Ishikawa (cell line): ENCODE measurements around the gene NOL9.

Experiments used
- CEBPB ChIP-seq: IDR thresholded peaks from 2 replicates; pipeline ENCODE4 v1.6.1; 2012
- CREB1 ChIP-seq: IDR thresholded peaks from 2 replicates; pipeline ENCODE4 v1.6.1; 2012; ENCODE audit warnings: low read depth
- EGR1 ChIP-seq: IDR thresholded peaks from 2 replicates; pipeline ENCODE4 v1.6.1; 2012
- EP300 ChIP-seq: IDR thresholded peaks from 2 replicates; pipeline ENCODE4 v1.6.1; 2012; ENCODE audit warnings: borderline replicate concordance
- FOXM1 ChIP-seq: IDR thresholded peaks from 2 replicates; pipeline ENCODE4 v1.6.1; 2012; ENCODE audit warnings: low read depth, borderline replicate concordance
- NFIC ChIP-seq: IDR thresholded peaks from 2 replicates; pipeline ENCODE4 v1.6.1; 2012
- RAD21 ChIP-seq: IDR thresholded peaks from 2 replicates; pipeline ENCODE4 v1.6.1; 2012; ENCODE audit warnings: low read depth
- TAF1 ChIP-seq: IDR thresholded peaks from 2 replicates; pipeline ENCODE4 v1.6.1; 2012; ENCODE audit warnings: low read depth, mild to moderate bottlenecking
- TCF12 ChIP-seq: IDR thresholded peaks from 2 replicates; pipeline ENCODE4 v1.6.1; 2012; ENCODE audit warnings: low read depth
- TEAD4 ChIP-seq: IDR thresholded peaks from 2 replicates; pipeline ENCODE4 v1.6.1; 2012
- YY1 ChIP-seq: IDR thresholded peaks from 2 replicates; pipeline ENCODE4 v1.6.1; 2012; ENCODE audit warnings: low read depth
- ZBTB7A ChIP-seq: IDR thresholded peaks from 2 replicates; pipeline ENCODE4 v1.6.1; 2012; ENCODE audit warnings: low read depth
- TF ChIP-seq, protein P1 (sequence below): IDR thresholded peaks from 2 replicates; pipeline ENCODE4 v1.6.1; 2012; ENCODE audit warnings: low read depth, mild to moderate bottlenecking
- TF ChIP-seq, protein P2 (sequence below): IDR thresholded peaks from 2 replicates; pipeline ENCODE4 v1.6.1; 2012
- TF ChIP-seq, protein P3 (sequence below): IDR thresholded peaks from 2 replicates; pipeline ENCODE4 v1.6.1; 2012

NOL9 gene

DNA sequence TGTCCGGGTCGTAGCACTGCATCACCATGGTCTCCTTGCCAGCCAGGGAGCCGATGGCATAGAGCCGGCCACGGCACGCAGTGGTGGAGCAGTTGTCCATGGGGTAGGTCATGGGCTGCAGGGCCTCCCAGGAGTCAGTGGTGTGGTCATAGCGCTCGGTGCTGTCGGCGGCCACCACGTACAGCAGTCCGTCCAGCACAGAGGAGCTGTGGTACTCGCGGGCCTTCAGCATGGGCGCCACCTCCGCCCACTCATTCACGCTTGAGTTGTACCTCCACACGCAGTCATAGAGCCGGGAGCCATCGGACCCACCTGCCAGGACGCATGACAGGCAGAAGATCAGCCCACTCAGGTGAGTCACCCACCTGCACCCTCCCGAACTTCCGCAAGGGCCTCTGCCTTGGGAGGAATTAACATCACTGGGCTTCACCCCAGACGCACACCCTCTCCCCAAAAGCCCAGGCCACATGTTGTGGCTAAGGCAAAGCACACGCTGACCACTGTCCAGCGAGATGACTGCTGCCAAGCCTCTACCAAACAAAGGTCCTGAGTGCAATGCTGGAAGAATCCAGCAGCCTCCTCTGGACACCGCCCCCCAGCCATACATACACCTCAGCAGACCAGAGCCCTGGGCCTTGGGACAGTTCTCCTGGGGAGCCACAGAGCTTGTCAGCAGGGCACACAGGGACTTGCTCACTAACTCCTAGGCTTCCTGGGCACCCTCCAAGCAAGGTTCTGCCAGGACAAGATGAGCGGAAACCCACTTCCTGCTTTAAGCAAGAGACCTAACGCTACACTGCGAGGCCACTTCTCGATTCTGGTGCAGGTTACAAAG lies 45.0 kb upstream of the NOL9 start:
- TF ChIP-seq ZBTB7A (no peak), TCF12 (no peak), NFIC (no peak), CREB1 (no peak), YY1 (no peak), TEAD4 (no peak), TAF1 (no peak), EGR1 (no peak), EP300 (no peak)
- TF ChIP-seq, protein P1, sequence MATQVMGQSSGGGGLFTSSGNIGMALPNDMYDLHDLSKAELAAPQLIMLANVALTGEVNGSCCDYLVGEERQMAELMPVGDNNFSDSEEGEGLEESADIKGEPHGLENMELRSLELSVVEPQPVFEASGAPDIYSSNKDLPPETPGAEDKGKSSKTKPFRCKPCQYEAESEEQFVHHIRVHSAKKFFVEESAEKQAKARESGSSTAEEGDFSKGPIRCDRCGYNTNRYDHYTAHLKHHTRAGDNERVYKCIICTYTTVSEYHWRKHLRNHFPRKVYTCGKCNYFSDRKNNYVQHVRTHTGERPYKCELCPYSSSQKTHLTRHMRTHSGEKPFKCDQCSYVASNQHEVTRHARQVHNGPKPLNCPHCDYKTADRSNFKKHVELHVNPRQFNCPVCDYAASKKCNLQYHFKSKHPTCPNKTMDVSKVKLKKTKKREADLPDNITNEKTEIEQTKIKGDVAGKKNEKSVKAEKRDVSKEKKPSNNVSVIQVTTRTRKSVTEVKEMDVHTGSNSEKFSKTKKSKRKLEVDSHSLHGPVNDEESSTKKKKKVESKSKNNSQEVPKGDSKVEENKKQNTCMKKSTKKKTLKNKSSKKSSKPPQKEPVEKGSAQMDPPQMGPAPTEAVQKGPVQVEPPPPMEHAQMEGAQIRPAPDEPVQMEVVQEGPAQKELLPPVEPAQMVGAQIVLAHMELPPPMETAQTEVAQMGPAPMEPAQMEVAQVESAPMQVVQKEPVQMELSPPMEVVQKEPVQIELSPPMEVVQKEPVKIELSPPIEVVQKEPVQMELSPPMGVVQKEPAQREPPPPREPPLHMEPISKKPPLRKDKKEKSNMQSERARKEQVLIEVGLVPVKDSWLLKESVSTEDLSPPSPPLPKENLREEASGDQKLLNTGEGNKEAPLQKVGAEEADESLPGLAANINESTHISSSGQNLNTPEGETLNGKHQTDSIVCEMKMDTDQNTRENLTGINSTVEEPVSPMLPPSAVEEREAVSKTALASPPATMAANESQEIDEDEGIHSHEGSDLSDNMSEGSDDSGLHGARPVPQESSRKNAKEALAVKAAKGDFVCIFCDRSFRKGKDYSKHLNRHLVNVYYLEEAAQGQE, result no peak
- TF ChIP-seq, protein P2, sequence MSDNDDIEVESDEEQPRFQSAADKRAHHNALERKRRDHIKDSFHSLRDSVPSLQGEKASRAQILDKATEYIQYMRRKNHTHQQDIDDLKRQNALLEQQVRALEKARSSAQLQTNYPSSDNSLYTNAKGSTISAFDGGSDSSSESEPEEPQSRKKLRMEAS, result no peak
- TF ChIP-seq, protein P3, sequence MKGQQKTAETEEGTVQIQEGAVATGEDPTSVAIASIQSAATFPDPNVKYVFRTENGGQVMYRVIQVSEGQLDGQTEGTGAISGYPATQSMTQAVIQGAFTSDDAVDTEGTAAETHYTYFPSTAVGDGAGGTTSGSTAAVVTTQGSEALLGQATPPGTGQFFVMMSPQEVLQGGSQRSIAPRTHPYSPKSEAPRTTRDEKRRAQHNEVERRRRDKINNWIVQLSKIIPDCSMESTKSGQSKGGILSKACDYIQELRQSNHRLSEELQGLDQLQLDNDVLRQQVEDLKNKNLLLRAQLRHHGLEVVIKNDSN, result no peak

DNA sequence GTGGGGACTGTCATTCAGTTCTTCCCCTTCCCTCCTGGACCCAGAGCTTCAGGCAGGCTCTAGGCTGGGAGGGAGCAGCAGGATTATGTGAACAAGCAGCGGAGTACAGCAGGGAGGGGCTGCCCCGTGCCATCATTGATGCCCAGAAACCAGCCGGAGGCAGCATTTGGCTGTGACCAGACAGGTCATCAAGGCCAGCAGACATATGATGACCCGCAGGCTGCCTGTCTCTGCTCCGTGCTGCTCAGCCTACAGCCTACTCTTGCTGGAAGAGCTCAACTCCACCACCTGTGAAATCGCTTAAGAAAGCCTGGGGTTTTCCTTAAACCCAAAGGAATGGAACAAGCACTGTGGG lies 43.4 kb upstream of the NOL9 start:
- TF ChIP-seq TEAD4, result no peak
- no peak for TF ChIP-seq NFIC
- TF ChIP-seq, protein P2, result no peak
- TF ChIP-seq YY1, result no peak
- TF ChIP-seq EGR1, result no peak
- TF ChIP-seq, protein P3, result no peak
- TF ChIP-seq TCF12, result no peak
- TF ChIP-seq, protein P1, result no peak
- no peak for TF ChIP-seq CREB1
- TF ChIP-seq RAD21, result no peak
- no peak for TF ChIP-seq TAF1
- no peak for TF ChIP-seq FOXM1
- no peak for TF ChIP-seq EP300
- no peak for TF ChIP-seq ZBTB7A
- TF ChIP-seq CEBPB, result no peak

DNA sequence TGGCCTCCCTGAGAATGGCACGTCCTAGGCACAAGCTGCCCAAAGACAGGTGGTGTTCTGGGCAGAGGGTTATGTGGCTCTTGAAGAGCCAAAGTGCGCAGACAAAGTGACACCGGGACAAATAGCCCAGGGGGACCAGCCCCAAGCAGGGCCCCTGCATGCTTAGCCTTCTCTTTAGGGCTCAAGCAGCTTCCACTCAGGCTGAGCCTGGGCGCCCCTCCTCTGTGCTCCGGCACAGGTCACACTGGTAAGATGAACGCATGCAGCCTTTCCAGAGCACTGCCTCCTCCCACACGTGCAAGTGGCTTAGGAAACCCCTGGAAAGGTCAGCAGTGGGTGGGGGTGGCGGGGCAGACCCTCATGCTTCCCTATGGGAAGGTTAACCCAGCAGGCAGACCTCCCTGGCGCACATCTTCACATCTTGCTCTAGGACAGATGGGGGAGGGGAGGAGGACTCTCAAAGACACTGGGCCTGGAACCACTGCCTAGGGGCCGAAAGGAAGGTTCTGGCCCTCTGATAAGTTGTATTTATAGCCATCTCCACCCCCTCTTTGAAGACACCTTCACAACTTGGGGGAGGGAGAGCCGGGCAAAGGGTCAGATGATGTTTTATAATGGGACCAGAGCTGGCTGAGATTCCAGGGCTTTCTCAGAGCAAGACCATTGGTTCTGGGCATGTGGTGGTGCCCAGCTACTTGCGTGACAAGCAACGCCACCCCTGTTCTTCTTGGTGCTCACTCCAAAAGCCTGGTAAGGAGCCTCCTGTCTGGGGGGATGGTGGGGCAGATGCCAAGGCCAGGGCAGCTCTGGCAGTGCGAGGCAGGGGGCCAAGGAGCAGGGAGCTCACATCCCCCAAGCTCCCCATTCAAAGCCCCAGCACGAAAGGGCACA lies 42.8 kb upstream of the NOL9 start:
- no peak for TF ChIP-seq RAD21
- TF ChIP-seq, protein P1, result no peak
- TF ChIP-seq TEAD4, result no peak
- TF ChIP-seq YY1, result no peak
- TF ChIP-seq NFIC, result no peak

- TF ChIP-seq YY1 (no peak), TCF12 (no peak), NFIC (peak; percentile 58; the same call in 1 of the 2 replicates)
Observed at GRCh38 chr1:6596351-6596750, 42.0 kb upstream of the NOL9 start.
